K562 (cell line): ENCODE data around the gene FNDC1. TPM values are rescaled to one million over a fixed set of nuclear protein-coding genes. Genes with fewer than 3 reads are reported as not detected.

Experiments
- ATAC-seq: fragments of 200-7000 bp; cut with Tn5 transposase; 3 replicates; pipeline ENCODE4 v1.9.1; 2020; ENCODE audit warnings: moderate library complexity
- BruUV-seq: library from RNA; stranded (reverse); fragments of 400-500 nt; replicated peaks from 2 replicates; lab custom pipeline; 2021; lab: Mats Ljungman, UMichigan
- CTCF ChIA-PET: fragments of 300-600 bp; formaldehyde crosslinking; extraction: SDS; loops from one replicate; lab custom pipeline; 2021; ENCODE audit warnings: low intra/inter-chr PET ratio; lab: Yijun Ruan, JAX
- POLR2A ChIA-PET: fragments of 300-600, 350-650 bp; sonication (Branson Sonifier 250); formaldehyde crosslinking; extraction: SDS; loops from one replicate; lab custom pipeline; 2021; ENCODE audit warnings: antibody characterized with exemption, inconsistent platforms; lab: Yijun Ruan, JAX
- DNase-seq, 4 experiments: peaks; one replicate each; pipeline versions ENCODE4 v3.0.0 to v3.0.0-alpha.2; 2011 to 2018; ENCODE audit warnings: low spot score in 3 of 4, mixed read lengths in 3 of 4; ENCODE audit errors: extremely low read depth in 1 of 4
- FAIRE-seq: peaks from 2 replicates; lab custom pipeline; 2011; peaks lifted over from hg19 to GRCh38; lab: Jason Lieb, UNC
- H2AFZ ChIP-seq: 2 replicates; pipeline ENCODE4 v1.6.0; 2011; ENCODE audit warnings: low read depth, low read length, control low read depth, inconsistent platforms
- H3K27ac ChIP-seq: fragments of 200-600 bp; 3 replicates; pipeline ENCODE4 v1.8.0; 2011; ENCODE audit warnings: low read depth, mild to moderate bottlenecking, control low read depth, inconsistent platforms, low read length, moderate library complexity, mixed read lengths; ENCODE audit errors: extremely low read depth
- H3K27me3 ChIP-seq, 2 experiments: fragments of 300-600 bp in 1 of 2; 2 replicates in 1 of 2; 3 replicates in 1 of 2; pipeline versions ENCODE4 v1.6.0 to v1.8.0; 2011; ENCODE audit warnings: inconsistent platforms in 2 of 2, low read length in 2 of 2, mild to moderate bottlenecking in 1 of 2, mixed read lengths in 1 of 2, moderate library complexity in 1 of 2; ENCODE audit not compliant: control insufficient read depth in 2 of 2, insufficient read depth in 2 of 2
- H3K36me3 ChIP-seq: fragments of 300-600 bp; 3 replicates; pipeline ENCODE4 v1.8.0; 2011; ENCODE audit warnings: mild to moderate bottlenecking, low read length, inconsistent platforms; ENCODE audit not compliant: control insufficient read depth, insufficient read depth
- H3K4me1 ChIP-seq, 2 experiments: fragments of 200-600 bp in 1 of 2; replicated peaks in 1 of 2; 2 replicates in 1 of 2; 3 replicates in 1 of 2; pipeline versions ENCODE4 v1.5.1 to v1.8.0; 2011; ENCODE audit warnings: inconsistent platforms in 2 of 2, low read length in 2 of 2, mild to moderate bottlenecking in 1 of 2, mixed read lengths in 1 of 2, moderate library complexity in 1 of 2; ENCODE audit not compliant: control insufficient read depth in 2 of 2, insufficient read depth in 2 of 2
- H3K4me2 ChIP-seq: 2 replicates; pipeline ENCODE4 v1.6.1; 2011; ENCODE audit warnings: low read length, control low read depth, inconsistent platforms, mixed read lengths; ENCODE audit not compliant: insufficient read depth
- H3K4me3 ChIP-seq: fragments of 200-600 bp; sonication (generic), shearing (Covaris generic); 2 replicates; pipeline ENCODE4 v1.5.1; 2016; ENCODE audit warnings: control low read depth, inconsistent platforms
- H3K79me2 ChIP-seq: fragments of 200-600 bp; 3 replicates; pipeline ENCODE4 v1.8.0; 2011; ENCODE audit warnings: low read length, inconsistent platforms; ENCODE audit not compliant: control insufficient read depth, insufficient read depth
- H3K9ac ChIP-seq, 2 experiments: 2 replicates each; pipeline versions ENCODE4 v1.6.0 to v1.6.1; 2011; ENCODE audit warnings: low read depth in 2 of 2, low read length in 2 of 2, control low read depth in 1 of 2, inconsistent platforms in 1 of 2, mild to moderate bottlenecking in 1 of 2, mixed read lengths in 1 of 2; ENCODE audit not compliant: insufficient read depth in 1 of 2
- H3K9me1 ChIP-seq: one replicate; pipeline ENCODE4 v1.6.0; 2011; ENCODE audit warnings: inconsistent platforms, mild to moderate bottlenecking, low read length, moderate library complexity; ENCODE audit not compliant: control insufficient read depth, insufficient read depth
- H3K9me3 ChIP-seq: replicated peaks from 2 replicates; pipeline ENCODE4 v1.5.1; 2011; ENCODE audit warnings: low read depth, low read length, inconsistent platforms; ENCODE audit not compliant: control insufficient read depth, insufficient read depth
- H4K20me1 ChIP-seq: replicated peaks from 2 replicates; pipeline ENCODE4 v1.6.1; 2011; ENCODE audit warnings: low read length, inconsistent platforms, mixed read lengths; ENCODE audit not compliant: control insufficient read depth, insufficient read depth
- CC2D1A ChIP-seq: fragments of 450-650 bp; IDR thresholded peaks from 2 replicates; pipeline ENCODE4 v1.6.1; 2017; ENCODE audit warnings: mild to moderate bottlenecking
- CHD1 ChIP-seq: fragments of 200-600 bp; sonication (generic); IDR thresholded peaks from one replicate; pipeline ENCODE4 v1.6.1; 2012; ENCODE audit warnings: mild to moderate bottlenecking, moderate library complexity, low read length, inconsistent platforms
- EP400 ChIP-seq: fragments of 450-650 bp; IDR thresholded peaks from 2 replicates; pipeline ENCODE4 v1.6.1; 2017; ENCODE audit warnings: antibody characterized with exemption, mild to moderate bottlenecking, moderate library complexity
- HLTF ChIP-seq: fragments of 450-650 bp; IDR thresholded peaks from 2 replicates; pipeline ENCODE4 v1.6.1; 2016
- MTA3 ChIP-seq: fragments of 450-650 bp; formaldehyde crosslinking; IDR thresholded peaks from 2 replicates; pipeline ENCODE4 v1.6.1; 2017; ENCODE audit warnings: mild to moderate bottlenecking, borderline replicate concordance
- RBM25 ChIP-seq: fragments of 200-400 bp; formaldehyde crosslinking; IDR thresholded peaks from 2 replicates; pipeline ENCODE4 v1.6.1; 2018; ENCODE audit warnings: low read length, low read depth, moderate library complexity; ENCODE audit not compliant: severe bottlenecking
- RCOR1 ChIP-seq, 2 experiments: IDR thresholded peaks; 2 replicates each; pipeline ENCODE4 v1.6.1; 2012; ENCODE audit warnings: low read depth in 2 of 2, low read length in 2 of 2, borderline replicate concordance in 1 of 2, improper control_type of control experiment in 1 of 2
- SRSF1 ChIP-seq: fragments of 200-400 bp; formaldehyde crosslinking; IDR thresholded peaks from 2 replicates; pipeline ENCODE4 v1.6.1; 2017; ENCODE audit warnings: mild to moderate bottlenecking, low read depth, low read length, moderate library complexity
- TCF7L2 ChIP-seq: fragments of 150-350 bp; IDR thresholded peaks from 2 replicates; pipeline ENCODE4 v1.6.1; 2016; ENCODE audit warnings: low read depth, mild to moderate bottlenecking, low read length, moderate library complexity
- THRA ChIP-seq: fragments of 450-650 bp; IDR thresholded peaks from 2 replicates; pipeline ENCODE4 v1.6.1; 2017; ENCODE audit warnings: mild to moderate bottlenecking, moderate library complexity
- ZNF77 ChIP-seq: fragments of 250-450 bp; sonication (Bioruptor Pico); IDR thresholded peaks from 2 replicates; pipeline ENCODE4 v1.5.0; 2020
- ZNF780A ChIP-seq: fragments of 250-450 bp; sonication (Bioruptor Pico); IDR thresholded peaks from 2 replicates; pipeline ENCODE4 v1.5.0; 2021; ENCODE audit warnings: mild to moderate bottlenecking
- WGBS: fragments of 100-300 bp; shearing (Covaris generic); methylation state at CpG from one replicate; pipeline ENCODE4 v1.1.6; 2016; ENCODE audit warnings: low coverage, mixed read lengths; ENCODE audit not compliant: insufficient coverage; ENCODE audit errors: missing lambda C conversion rate; 5-methylcytosine and 5-hydroxymethylcytosine counted together
- in situ Hi-C: fragments of 300-500 bp; cut with MboI; formaldehyde crosslinking; loops from 4 replicates; pipeline ENCODE4 v1.15.0; 2018; ENCODE audit warnings: inconsistent platforms, mixed read lengths
- intact Hi-C: fragments of 100-400 bp; cut with micrococcal nuclease; formaldehyde crosslinking; loops from 2 replicates; pipeline ENCODE4 v1.14.2; 2022
- polyA plus RNA-seq, 8 experiments: library from polyadenylated mRNA; depleted of rRNA in 4 of 8; stranded (reverse) in 5 of 8; unstranded in 3 of 8; fragments of >200 nt; fragmentation: Nextera tagmentation in 2 of 8; fragmentation: Illumina TruSeq in 1 of 8; extraction: Ambion mirVana in 2 of 8; extraction: Trizol in 1 of 8; gene quantifications; 2 replicates each; pipeline versions ENCODE4 v1.2.1 to v1.2.3, GENCODE V29; 2011 to 2014; ENCODE audit warnings: inconsistent platforms in 1 of 8, missing spikeins in 1 of 8
- total RNA-seq, 7 experiments: library from RNA; depleted of rRNA in 6 of 7; stranded (reverse); fragments of >200 nt in 6 of 7; fragmentation: Illumina TruSeq in 2 of 7; extraction: Trizol in 2 of 7; gene quantifications; 2 replicates each; pipeline versions ENCODE4 v1.2.1 to v1.2.3, GENCODE V29; 2011 to 2021; ENCODE audit warnings: low replicate concordance in 1 of 7
- TF ChIP-seq, protein P1 (sequence below): sonication (generic); formaldehyde crosslinking; IDR thresholded peaks from 2 replicates; pipeline ENCODE4 v1.8.0; 2022; ENCODE audit warnings: mild to moderate bottlenecking, missing genetic modification reagents
- TF ChIP-seq, protein P2 (sequence below): fragments of 200-800 bp; sonication (Bioruptor generic); IDR thresholded peaks from 2 replicates; pipeline ENCODE4 v1.6.1; 2016; ENCODE audit warnings: missing genetic modification characterization, missing compliant biosample characterization
- TF ChIP-seq, protein P3 (sequence below): sonication (generic); formaldehyde crosslinking; IDR thresholded peaks from 2 replicates; pipeline ENCODE4 v1.9.0; 2022; ENCODE audit warnings: mild to moderate bottlenecking, missing genetic modification reagents

Gene FNDC1
- total and polyA plus RNA-seq, 9 of the 15 experiments (the other 6 are each of a cell fraction or from before 2014, with no cell fraction given) = not detected

GRCh38 chr6:159152782-159153181 lies 16.4 kb upstream of the FNDC1 start:
- ChIA-PET POLR2A (no interaction called here), CTCF (no interaction called here)
- no peaks in the 10 kb centered on the region for H3K9me3 ChIP-seq
- no peaks in the 10 kb centered on the region for H3K4me1 ChIP-seq
- no peaks in the 10 kb centered on the region for H3K9me1 ChIP-seq
- WGBS = 0% methylated on average over 2 of the region's 2 CpGs
- in situ Hi-C loops = no loop called here
- H3K27me3 ChIP-seq = peaks cover 10 to 22% of the 10 kb centered on the region in 2 experiments; a peak in 3 of 5 replicates
- no peak overlapping the region for H3K27ac ChIP-seq
- ATAC-seq (no peak), FAIRE-seq (no peak), DNase-seq (no peak)
- no TSS peak for BruUV-seq
- intact Hi-C loops = no loop called here
- H4K20me1 ChIP-seq = no peaks in the 10 kb centered on the region; the same call in 1 of the 2 replicates
- H3K4me3 ChIP-seq = no peak overlapping the region
- H3K4me2 ChIP-seq = no peak overlapping the region
- no peak overlapping the region for H2AFZ ChIP-seq
- no peaks in the 10 kb centered on the region for H3K79me2 ChIP-seq
- no peaks in the 10 kb centered on the region for H3K36me3 ChIP-seq
- no peak overlapping the region for H3K9ac ChIP-seq
- TF ChIP-seq THRA (no peak), RBM25 (no peak), SRSF1 (no peak), ZNF780A (no peak), MTA3 (no peak), CC2D1A (no peak), TCF7L2 (no peak), CHD1 (no peak), ZNF77 (CRISPR knock-in tag) (no peak), EP400 (no peak), HLTF (no peak), RCOR1 (IDR thresholded peaks at IDR 0.05; ENCODE audit: borderline replicate concordance in 1 of 2, low read depth in 2 of 2, low read length in 2 of 2) (no peak)
- TF ChIP-seq, protein P1, sequence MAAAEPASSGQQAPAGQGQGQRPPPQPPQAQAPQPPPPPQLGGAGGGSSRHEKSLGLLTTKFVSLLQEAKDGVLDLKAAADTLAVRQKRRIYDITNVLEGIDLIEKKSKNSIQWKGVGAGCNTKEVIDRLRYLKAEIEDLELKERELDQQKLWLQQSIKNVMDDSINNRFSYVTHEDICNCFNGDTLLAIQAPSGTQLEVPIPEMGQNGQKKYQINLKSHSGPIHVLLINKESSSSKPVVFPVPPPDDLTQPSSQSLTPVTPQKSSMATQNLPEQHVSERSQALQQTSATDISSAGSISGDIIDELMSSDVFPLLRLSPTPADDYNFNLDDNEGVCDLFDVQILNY (CRISPR knock-in tag) = no peak
- TF ChIP-seq, protein P2, sequence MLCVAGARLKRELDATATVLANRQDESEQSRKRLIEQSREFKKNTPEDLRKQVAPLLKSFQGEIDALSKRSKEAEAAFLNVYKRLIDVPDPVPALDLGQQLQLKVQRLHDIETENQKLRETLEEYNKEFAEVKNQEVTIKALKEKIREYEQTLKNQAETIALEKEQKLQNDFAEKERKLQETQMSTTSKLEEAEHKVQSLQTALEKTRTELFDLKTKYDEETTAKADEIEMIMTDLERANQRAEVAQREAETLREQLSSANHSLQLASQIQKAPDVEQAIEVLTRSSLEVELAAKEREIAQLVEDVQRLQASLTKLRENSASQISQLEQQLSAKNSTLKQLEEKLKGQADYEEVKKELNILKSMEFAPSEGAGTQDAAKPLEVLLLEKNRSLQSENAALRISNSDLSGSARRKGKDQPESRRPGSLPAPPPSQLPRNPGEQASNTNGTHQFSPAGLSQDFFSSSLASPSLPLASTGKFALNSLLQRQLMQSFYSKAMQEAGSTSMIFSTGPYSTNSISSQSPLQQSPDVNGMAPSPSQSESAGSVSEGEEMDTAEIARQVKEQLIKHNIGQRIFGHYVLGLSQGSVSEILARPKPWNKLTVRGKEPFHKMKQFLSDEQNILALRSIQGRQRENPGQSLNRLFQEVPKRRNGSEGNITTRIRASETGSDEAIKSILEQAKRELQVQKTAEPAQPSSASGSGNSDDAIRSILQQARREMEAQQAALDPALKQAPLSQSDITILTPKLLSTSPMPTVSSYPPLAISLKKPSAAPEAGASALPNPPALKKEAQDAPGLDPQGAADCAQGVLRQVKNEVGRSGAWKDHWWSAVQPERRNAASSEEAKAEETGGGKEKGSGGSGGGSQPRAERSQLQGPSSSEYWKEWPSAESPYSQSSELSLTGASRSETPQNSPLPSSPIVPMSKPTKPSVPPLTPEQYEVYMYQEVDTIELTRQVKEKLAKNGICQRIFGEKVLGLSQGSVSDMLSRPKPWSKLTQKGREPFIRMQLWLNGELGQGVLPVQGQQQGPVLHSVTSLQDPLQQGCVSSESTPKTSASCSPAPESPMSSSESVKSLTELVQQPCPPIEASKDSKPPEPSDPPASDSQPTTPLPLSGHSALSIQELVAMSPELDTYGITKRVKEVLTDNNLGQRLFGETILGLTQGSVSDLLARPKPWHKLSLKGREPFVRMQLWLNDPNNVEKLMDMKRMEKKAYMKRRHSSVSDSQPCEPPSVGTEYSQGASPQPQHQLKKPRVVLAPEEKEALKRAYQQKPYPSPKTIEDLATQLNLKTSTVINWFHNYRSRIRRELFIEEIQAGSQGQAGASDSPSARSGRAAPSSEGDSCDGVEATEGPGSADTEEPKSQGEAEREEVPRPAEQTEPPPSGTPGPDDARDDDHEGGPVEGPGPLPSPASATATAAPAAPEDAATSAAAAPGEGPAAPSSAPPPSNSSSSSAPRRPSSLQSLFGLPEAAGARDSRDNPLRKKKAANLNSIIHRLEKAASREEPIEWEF (CRISPR knock-in tag) = no peak
- TF ChIP-seq, protein P3, sequence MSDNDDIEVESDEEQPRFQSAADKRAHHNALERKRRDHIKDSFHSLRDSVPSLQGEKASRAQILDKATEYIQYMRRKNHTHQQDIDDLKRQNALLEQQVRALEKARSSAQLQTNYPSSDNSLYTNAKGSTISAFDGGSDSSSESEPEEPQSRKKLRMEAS (CRISPR knock-in tag) = no peak
